ENCODE data around the gene XCL2. TPM values are rescaled to one million over a fixed set of nuclear protein-coding genes. Genes with fewer than 3 reads are reported as not detected.

XCL2 gene
- total RNA-seq, 1 experiment from 2014 or later: not detected

DNA sequence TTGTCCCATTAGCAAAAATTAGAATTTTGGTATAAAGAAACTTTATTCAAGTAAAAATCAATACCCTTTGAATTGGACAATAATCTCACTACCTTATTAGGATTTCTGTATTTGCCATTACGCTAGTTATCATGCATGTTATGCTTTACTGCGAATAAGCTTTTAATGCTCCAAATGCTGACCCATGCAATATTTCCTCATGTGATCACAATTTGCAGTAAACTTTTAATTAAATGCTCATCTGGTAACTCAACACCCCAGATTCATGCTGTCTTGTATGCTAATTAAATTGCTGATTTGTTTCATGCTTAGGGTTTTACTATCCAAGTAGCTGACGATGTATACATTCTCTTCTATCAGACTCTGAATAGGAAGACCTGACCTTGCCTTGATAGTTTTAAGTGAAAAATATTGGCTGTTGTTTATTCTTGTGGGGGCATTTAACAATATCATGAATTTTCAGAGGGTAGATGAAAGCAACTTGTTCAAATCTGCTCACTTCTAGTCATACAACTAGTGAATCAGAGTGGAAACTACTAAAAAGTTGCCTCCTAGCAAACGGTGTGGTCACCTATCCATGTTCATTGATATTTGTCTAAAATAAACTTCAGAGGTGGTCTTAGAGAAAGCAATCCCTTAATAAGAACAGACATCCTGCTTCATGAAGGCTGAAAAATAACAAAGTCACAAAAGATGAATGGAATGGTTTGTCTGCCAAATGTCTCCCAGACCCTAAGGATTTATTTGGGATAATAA lies 38.2 kb upstream of the XCL2 start:
- TF ChIP-seq, protein P1, sequence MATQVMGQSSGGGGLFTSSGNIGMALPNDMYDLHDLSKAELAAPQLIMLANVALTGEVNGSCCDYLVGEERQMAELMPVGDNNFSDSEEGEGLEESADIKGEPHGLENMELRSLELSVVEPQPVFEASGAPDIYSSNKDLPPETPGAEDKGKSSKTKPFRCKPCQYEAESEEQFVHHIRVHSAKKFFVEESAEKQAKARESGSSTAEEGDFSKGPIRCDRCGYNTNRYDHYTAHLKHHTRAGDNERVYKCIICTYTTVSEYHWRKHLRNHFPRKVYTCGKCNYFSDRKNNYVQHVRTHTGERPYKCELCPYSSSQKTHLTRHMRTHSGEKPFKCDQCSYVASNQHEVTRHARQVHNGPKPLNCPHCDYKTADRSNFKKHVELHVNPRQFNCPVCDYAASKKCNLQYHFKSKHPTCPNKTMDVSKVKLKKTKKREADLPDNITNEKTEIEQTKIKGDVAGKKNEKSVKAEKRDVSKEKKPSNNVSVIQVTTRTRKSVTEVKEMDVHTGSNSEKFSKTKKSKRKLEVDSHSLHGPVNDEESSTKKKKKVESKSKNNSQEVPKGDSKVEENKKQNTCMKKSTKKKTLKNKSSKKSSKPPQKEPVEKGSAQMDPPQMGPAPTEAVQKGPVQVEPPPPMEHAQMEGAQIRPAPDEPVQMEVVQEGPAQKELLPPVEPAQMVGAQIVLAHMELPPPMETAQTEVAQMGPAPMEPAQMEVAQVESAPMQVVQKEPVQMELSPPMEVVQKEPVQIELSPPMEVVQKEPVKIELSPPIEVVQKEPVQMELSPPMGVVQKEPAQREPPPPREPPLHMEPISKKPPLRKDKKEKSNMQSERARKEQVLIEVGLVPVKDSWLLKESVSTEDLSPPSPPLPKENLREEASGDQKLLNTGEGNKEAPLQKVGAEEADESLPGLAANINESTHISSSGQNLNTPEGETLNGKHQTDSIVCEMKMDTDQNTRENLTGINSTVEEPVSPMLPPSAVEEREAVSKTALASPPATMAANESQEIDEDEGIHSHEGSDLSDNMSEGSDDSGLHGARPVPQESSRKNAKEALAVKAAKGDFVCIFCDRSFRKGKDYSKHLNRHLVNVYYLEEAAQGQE (IDR thresholded peaks at IDR 0.05; ENCODE audit: low read depth): no peak
- TF ChIP-seq SRF (IDR thresholded peaks at IDR 0.05; ENCODE audit: low read depth) (no peak), CEBPB (IDR thresholded peaks at IDR 0.05; ENCODE audit: low read depth) (no peak), POLR2AphosphoS5 (IDR thresholded peaks at IDR 0.05; ENCODE audit: low read depth, low read length) (no peak), EZH2 (IDR thresholded peaks at IDR 0.05) (no peak), TCF7L2 (IDR thresholded peaks at IDR 0.05; ENCODE audit: borderline replicate concordance, extremely low read depth, insufficient read depth, insufficient read length) (no peak), JUND (IDR thresholded peaks at IDR 0.05) (no peak), ZNF274 (IDR thresholded peaks at IDR 0.05; ENCODE audit: low read depth, low read length) (no peak), FOSL1 (IDR thresholded peaks at IDR 0.05; ENCODE audit: low read depth) (no peak), RAD21 (IDR thresholded peaks at IDR 0.05; ENCODE audit: low read depth) (no peak), ZFX (IDR thresholded peaks at IDR 0.05) (no peak)
- TF ChIP-seq, protein P2, sequence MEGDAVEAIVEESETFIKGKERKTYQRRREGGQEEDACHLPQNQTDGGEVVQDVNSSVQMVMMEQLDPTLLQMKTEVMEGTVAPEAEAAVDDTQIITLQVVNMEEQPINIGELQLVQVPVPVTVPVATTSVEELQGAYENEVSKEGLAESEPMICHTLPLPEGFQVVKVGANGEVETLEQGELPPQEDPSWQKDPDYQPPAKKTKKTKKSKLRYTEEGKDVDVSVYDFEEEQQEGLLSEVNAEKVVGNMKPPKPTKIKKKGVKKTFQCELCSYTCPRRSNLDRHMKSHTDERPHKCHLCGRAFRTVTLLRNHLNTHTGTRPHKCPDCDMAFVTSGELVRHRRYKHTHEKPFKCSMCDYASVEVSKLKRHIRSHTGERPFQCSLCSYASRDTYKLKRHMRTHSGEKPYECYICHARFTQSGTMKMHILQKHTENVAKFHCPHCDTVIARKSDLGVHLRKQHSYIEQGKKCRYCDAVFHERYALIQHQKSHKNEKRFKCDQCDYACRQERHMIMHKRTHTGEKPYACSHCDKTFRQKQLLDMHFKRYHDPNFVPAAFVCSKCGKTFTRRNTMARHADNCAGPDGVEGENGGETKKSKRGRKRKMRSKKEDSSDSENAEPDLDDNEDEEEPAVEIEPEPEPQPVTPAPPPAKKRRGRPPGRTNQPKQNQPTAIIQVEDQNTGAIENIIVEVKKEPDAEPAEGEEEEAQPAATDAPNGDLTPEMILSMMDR (IDR thresholded peaks at IDR 0.05 in 2 of 3, conservative IDR thresholded peaks at IDR 0.05 in 1 of 3; ENCODE audit: borderline replicate concordance in 1 of 3, insufficient read depth in 1 of 3, low read depth in 2 of 3, low read length in 2 of 3): no peak
- TF ChIP-seq, protein P3, sequence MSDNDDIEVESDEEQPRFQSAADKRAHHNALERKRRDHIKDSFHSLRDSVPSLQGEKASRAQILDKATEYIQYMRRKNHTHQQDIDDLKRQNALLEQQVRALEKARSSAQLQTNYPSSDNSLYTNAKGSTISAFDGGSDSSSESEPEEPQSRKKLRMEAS (IDR thresholded peaks at IDR 0.05): no peak
- TF ChIP-seq, protein P4, sequence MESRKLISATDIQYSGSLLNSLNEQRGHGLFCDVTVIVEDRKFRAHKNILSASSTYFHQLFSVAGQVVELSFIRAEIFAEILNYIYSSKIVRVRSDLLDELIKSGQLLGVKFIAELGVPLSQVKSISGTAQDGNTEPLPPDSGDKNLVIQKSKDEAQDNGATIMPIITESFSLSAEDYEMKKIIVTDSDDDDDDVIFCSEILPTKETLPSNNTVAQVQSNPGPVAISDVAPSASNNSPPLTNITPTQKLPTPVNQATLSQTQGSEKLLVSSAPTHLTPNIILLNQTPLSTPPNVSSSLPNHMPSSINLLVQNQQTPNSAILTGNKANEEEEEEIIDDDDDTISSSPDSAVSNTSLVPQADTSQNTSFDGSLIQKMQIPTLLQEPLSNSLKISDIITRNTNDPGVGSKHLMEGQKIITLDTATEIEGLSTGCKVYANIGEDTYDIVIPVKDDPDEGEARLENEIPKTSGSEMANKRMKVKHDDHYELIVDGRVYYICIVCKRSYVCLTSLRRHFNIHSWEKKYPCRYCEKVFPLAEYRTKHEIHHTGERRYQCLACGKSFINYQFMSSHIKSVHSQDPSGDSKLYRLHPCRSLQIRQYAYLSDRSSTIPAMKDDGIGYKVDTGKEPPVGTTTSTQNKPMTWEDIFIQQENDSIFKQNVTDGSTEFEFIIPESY (IDR thresholded peaks at IDR 0.05; ENCODE audit: extremely low read depth, insufficient replicate concordance, low read length): no peak
- Histone ChIP-seq H3K4me2 (ENCODE audit: low read length) (no peak overlapping the region), H4K20me1 (ENCODE audit: insufficient read depth) (no peaks in the 10 kb centered on the region), H3K4me3 (replicated peaks in 1 of 2; ENCODE audit: low read depth in 1 of 2, low read length in 2 of 2) (no peak overlapping the region), H3K27ac (ENCODE audit: low read depth, low read length) (no peak overlapping the region), H3K9ac (ENCODE audit: low read length) (no peak overlapping the region), H3K9me3 (ENCODE audit: control insufficient read depth in 1 of 2, insufficient read depth in 1 of 2, low read depth in 1 of 2, low read length in 2 of 2) (no peaks in the 10 kb centered on the region), H3K4me1 (ENCODE audit: control insufficient read depth in 1 of 2, insufficient read depth in 2 of 2, low read length in 2 of 2) (peaks cover 0 to 10% of the 10 kb centered on the region in 2 experiments; a peak in 1 of 4 replicates), H3K27me3 (ENCODE audit: insufficient read depth, low read length) (no peaks in the 10 kb centered on the region), H3K79me2 (ENCODE audit: insufficient read depth, low read length) (no peaks in the 10 kb centered on the region), H3K9me2 (ENCODE audit: insufficient read depth) (no peaks in the 10 kb centered on the region), H2AFZ (ENCODE audit: low read depth, low read length, poor library complexity, severe bottlenecking) (no peak overlapping the region), H3K36me3 (ENCODE audit: control insufficient read depth in 1 of 2, insufficient read depth in 2 of 2, low read length in 2 of 2) (no peaks in the 10 kb centered on the region)
- ATAC-seq (no peak), DNase-seq (ENCODE audit: low read depth, low spot score) (no peak)
- CTCF ChIA-PET: no interaction called here
- BruUV-seq (replicated peaks): no TSS peak
- RAD21 ChIA-PET (ENCODE audit: low non-redundant PET in 1 of 2, low total read pairs in 2 of 2, uncharacterized antibody in 2 of 2, unreplicated experiment in 2 of 2): no interaction called here
- POLR2A ChIA-PET: no interaction called here
- intact Hi-C loops (cut with micrococcal nuclease): no loop called here

Measured in HCT116 (cell line).